ENCODE data around the gene MITF. TPM values are rescaled to one million over a fixed set of nuclear protein-coding genes. Genes with fewer than 3 reads are reported as not detected.

MITF gene
- total RNA-seq, 4 donors from 2014 or later = 19.4 to 35.3 (median 21.7) TPM

DNA sequence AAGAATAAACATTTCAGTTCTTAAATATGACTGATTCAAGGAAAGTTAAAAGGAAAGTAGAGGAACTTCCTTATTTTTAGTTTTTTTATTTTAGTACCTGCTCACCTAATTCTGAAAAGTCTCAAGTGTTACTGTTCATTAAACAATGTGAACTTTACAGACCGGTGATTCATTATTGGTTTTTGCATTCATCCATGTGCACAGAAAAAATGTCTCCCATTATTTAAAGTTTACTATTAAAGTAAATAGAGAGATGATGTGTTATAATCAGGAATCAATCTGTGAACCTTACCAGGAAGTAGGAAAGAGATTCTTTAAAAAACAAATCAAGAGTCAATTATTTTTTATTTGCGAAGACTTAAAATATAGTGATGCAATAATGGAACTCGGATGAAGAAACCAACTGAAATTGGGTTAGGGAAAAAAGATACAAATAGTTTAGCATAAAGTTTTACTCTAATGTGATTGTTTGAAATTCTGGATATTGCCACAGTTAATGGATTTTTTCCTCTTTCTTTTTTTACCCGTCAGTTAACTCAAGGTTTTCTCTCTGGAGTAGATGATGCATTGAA is 140.9 kb downstream of the MITF start:
- DNase-seq (ENCODE audit: low spot score in 2 of 2) = no peak
- Histone ChIP-seq H3K36me3 (no peaks in the 10 kb centered on the region), H3K9me3 (no peaks in the 10 kb centered on the region), H3K27ac (no peak overlapping the region), H3K27me3 (no peaks in the 10 kb centered on the region), H3K4me3 (no peak overlapping the region), H3K4me1 (peaks cover 3% of the 10 kb centered on the region)
- TF ChIP-seq POLR2AphosphoS5 (IDR thresholded peaks at IDR 0.05) = no peak
- TF ChIP-seq POLR2A (IDR thresholded peaks at IDR 0.05) = no peak
- TF ChIP-seq EP300 (IDR thresholded peaks at IDR 0.05) = no peak
- TF ChIP-seq, protein P1, sequence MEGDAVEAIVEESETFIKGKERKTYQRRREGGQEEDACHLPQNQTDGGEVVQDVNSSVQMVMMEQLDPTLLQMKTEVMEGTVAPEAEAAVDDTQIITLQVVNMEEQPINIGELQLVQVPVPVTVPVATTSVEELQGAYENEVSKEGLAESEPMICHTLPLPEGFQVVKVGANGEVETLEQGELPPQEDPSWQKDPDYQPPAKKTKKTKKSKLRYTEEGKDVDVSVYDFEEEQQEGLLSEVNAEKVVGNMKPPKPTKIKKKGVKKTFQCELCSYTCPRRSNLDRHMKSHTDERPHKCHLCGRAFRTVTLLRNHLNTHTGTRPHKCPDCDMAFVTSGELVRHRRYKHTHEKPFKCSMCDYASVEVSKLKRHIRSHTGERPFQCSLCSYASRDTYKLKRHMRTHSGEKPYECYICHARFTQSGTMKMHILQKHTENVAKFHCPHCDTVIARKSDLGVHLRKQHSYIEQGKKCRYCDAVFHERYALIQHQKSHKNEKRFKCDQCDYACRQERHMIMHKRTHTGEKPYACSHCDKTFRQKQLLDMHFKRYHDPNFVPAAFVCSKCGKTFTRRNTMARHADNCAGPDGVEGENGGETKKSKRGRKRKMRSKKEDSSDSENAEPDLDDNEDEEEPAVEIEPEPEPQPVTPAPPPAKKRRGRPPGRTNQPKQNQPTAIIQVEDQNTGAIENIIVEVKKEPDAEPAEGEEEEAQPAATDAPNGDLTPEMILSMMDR (IDR thresholded peaks at IDR 0.05) = no peak
- 92% methylated on average over 4 of the region's 4 CpGs for WGBS

DNA sequence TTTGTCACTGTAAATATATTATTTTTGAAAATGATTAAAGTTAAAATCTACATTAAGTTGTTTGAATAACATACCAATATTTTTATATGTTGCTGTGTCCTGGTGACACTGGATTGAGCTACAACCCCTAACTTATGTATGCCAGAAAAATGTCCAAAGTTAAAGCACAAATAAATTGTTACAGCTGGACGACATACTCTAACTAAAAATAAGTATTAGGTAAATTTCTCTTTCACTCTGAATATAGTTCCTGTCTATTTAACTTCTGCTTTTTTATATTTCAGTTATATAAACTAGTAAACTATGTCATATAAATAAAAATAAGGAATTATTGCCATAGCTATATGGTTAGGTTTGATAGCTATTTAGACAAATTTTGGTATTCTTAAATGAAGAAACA is 141.8 kb downstream of the MITF start:
- no peak for TF ChIP-seq POLR2AphosphoS5 (IDR thresholded peaks at IDR 0.05)
- no peak for TF ChIP-seq POLR2A (IDR thresholded peaks at IDR 0.05)
- no peak for TF ChIP-seq EP300 (IDR thresholded peaks at IDR 0.05)
- TF ChIP-seq, protein P1 (IDR thresholded peaks at IDR 0.05) = no peak
- Histone ChIP-seq H3K27me3 (no peaks in the 10 kb centered on the region), H3K27ac (no peak overlapping the region), H3K9me3 (no peaks in the 10 kb centered on the region), H3K4me3 (no peak overlapping the region), H3K36me3 (no peaks in the 10 kb centered on the region), H3K4me1 (peaks cover 3% of the 10 kb centered on the region)
- DNase-seq (ENCODE audit: low spot score in 2 of 2) = no peak
- 76% methylated on average over 1 of the region's 1 CpG for WGBS

DNA sequence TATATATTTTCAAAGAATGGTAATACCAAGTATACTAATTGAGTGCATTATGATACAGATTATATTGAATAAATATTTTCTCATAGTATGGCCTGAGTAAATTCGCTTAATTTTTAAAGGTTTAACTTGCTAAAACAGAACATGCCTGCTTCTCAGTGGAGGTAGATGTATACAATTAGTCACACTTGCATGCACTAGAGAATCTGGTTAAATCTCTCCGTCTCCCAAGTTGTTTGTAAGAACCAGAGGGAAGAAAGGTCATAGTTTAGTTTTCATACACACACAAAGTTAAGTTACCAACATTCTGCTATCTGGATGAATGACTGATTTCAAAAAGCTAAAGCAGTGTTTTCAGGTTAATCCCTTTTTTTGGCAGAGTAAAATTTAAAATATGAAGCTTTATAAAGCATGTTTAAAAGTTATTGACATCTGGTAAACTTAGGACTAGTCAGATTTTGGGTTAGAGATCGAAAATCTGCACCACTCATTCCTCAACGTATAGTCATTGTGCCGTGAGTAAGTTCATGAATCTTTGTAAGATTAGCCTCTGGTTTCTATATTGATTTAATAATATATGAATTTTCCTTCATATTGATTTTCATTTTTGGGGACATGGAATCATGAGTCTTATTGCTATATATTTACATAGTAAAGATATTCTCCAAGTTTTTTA is 142.6 kb downstream of the MITF start:
- H3K27me3 ChIP-seq = no peaks in the 10 kb centered on the region
- no peak for DNase-seq (ENCODE audit: low spot score in 2 of 2)
- H3K27ac ChIP-seq = no peak overlapping the region
- 95% methylated on average over 5 of the region's 5 CpGs for WGBS
- peaks cover 3% of the 10 kb centered on the region for H3K4me1 ChIP-seq
- no peaks in the 10 kb centered on the region for H3K9me3 ChIP-seq
- H3K36me3 ChIP-seq = no peaks in the 10 kb centered on the region
- TF ChIP-seq, protein P1 (IDR thresholded peaks at IDR 0.05) = no peak
- TF ChIP-seq POLR2AphosphoS5 (IDR thresholded peaks at IDR 0.05) = no peak
- TF ChIP-seq POLR2A (IDR thresholded peaks at IDR 0.05) = no peak
- TF ChIP-seq EP300 (IDR thresholded peaks at IDR 0.05) = no peak
- H3K4me3 ChIP-seq = no peak overlapping the region

DNA sequence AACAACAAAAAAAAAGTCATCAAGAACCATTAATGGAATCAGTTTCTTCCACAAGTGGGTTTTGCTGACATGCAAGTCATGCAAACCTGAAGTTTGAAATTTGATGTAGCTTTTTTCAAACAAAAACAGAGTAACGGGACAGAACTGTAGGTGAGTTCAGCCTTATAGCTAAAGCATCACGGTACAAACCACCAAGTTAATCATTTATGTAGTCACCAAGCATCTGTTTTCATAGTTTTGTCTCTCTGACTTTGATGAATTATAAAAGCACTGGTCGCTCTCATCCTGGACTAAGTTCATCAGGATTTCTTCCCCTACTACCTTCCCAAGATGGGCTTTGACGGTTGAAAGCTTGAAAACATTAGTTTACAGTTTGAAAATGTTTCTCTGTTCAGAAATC is 143.3 kb downstream of the MITF start:
- 92% methylated on average over 4 of the region's 4 CpGs for WGBS
- TF ChIP-seq, protein P1 (IDR thresholded peaks at IDR 0.05) = no peak
- no peak for TF ChIP-seq POLR2AphosphoS5 (IDR thresholded peaks at IDR 0.05)
- TF ChIP-seq EP300 (IDR thresholded peaks at IDR 0.05) = no peak
- no peak for TF ChIP-seq POLR2A (IDR thresholded peaks at IDR 0.05)
- Histone ChIP-seq H3K27ac (no peak overlapping the region), H3K27me3 (no peaks in the 10 kb centered on the region), H3K36me3 (no peaks in the 10 kb centered on the region), H3K9me3 (no peaks in the 10 kb centered on the region), H3K4me1 (no peaks in the 10 kb centered on the region), H3K4me3 (no peak overlapping the region)
- DNase-seq (ENCODE audit: low spot score in 2 of 2) = no peak

DNA sequence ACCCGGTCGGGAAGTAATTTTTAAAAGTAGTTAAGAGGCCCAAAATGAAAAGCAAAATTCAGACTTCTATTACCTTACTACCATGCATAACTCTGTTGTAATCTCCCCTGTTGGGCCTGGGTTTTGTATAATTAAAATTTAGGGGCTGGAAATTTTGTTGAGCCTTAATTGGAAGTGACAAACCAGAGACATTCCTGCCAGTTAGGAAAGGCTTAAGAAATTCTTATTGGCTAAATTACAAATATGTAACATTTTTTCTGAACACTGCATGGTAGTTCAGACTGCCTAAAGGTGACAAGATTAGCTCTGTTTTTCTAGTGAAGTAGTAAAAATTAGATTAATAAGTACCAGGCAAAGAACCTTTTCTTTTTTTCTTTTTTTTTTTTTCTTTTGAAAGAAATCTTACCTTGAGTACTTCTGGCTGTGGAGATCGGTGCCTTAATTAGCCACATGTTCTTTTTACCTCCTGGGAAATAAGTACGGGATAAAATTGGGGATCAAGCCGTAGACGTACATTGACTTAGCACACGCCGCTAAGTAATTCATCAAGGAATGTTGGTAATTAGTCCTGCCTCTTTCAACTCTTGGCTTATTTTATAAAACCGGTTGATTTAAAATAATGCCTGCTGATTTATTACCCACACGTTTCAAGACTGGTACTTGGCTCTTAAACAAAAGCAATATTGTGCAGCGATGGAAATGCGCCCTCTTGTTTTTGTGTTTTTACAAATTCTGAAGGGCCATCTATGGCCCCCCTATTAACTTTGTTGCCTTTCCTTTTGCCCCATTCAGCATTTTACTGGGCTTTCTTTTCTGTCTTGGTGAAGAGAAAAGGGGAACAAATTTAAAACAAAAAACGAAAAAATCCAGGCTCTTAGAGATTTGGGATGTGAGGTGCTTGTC is 149.0 kb downstream of the MITF start:
- Histone ChIP-seq H3K27me3 (no peaks in the 10 kb centered on the region), H3K27ac (no peak overlapping the region), H3K4me1 (peaks cover 6% of the 10 kb centered on the region), H3K9me3 (no peaks in the 10 kb centered on the region), H3K4me3 (no peak overlapping the region), H3K36me3 (no peaks in the 10 kb centered on the region)
- 53% methylated on average over 13 of the region's 13 CpGs for WGBS
- TF ChIP-seq POLR2AphosphoS5 (IDR thresholded peaks at IDR 0.05) (no peak), EP300 (IDR thresholded peaks at IDR 0.05) (no peak), POLR2A (IDR thresholded peaks at IDR 0.05) (no peak)
- TF ChIP-seq, protein P1 (IDR thresholded peaks at IDR 0.05) = no peak
- DNase-seq (ENCODE audit: low spot score in 2 of 2) = no peak

All from suprapubic skin (tissue), 4 donors.